Uterus (tissue), 2 donors: ENCODE data around the gene CDH6.

Source experiments
- POLR2A ChIP-seq, 2 donors: fragments of 450-650 bp; IDR thresholded peaks; one replicate each; pipeline ENCODE4 v1.6.1; 2016; ENCODE audit warnings: antibody characterized with exemption in 2 of 2, mild to moderate bottlenecking in 1 of 2, moderate library complexity in 1 of 2
- TF ChIP-seq, protein P1 (sequence below), 4 experiments: fragments of 200-600 bp in 2 of 4; fragments of 450-650 bp in 2 of 4; sonication (generic) in 2 of 4; IDR thresholded peaks; one replicate each; pipeline ENCODE4 v1.5.1; 2016 to 2019; ENCODE audit warnings: antibody characterized with exemption in 4 of 4, mild to moderate bottlenecking in 2 of 4, moderate library complexity in 1 of 4

DNA sequence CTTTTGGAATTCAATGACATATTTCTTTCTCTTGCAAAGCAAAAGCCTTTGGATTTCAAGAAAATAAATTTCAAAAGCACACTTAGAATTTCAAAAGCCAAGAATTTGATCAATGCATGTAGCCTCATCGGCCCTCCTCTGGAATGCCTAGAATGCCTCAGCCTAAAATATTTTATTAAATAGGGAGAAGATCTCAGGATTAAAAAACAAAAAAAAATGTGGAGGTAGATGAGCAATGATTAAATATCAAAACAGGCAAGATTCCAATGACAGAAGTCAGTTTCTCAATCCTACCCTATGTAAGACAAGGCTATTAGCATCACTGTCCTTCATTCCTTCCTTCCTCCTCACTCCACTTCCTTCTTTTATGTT is 169.0 kb downstream of the CDH6 start:
- TF ChIP-seq, protein P1, sequence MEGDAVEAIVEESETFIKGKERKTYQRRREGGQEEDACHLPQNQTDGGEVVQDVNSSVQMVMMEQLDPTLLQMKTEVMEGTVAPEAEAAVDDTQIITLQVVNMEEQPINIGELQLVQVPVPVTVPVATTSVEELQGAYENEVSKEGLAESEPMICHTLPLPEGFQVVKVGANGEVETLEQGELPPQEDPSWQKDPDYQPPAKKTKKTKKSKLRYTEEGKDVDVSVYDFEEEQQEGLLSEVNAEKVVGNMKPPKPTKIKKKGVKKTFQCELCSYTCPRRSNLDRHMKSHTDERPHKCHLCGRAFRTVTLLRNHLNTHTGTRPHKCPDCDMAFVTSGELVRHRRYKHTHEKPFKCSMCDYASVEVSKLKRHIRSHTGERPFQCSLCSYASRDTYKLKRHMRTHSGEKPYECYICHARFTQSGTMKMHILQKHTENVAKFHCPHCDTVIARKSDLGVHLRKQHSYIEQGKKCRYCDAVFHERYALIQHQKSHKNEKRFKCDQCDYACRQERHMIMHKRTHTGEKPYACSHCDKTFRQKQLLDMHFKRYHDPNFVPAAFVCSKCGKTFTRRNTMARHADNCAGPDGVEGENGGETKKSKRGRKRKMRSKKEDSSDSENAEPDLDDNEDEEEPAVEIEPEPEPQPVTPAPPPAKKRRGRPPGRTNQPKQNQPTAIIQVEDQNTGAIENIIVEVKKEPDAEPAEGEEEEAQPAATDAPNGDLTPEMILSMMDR (IDR thresholded peaks at IDR 0.05), result no peak
- no peak for TF ChIP-seq POLR2A (IDR thresholded peaks at IDR 0.05)
